GM21717 (cell line): ENCODE results near the gene TESK2.
A peak's percentile ranks its signal among the peaks of the same experiment; 100 is the strongest.
"Not testable (repeated sequence)": the region's sequence is repeated elsewhere in the genome, so short reads cannot be mapped to it uniquely, and the experiment has no call there.

Experiments used
- ATAC-seq: cut with Tn5 transposase; IDR thresholded peaks from one replicate; pipeline ENCODE4 v1.9.1; 2021; ENCODE audit warnings: mild to moderate bottlenecking, moderate library complexity; ENCODE audit not compliant: unreplicated experiment

TESK2 gene

GRCh38 chr1:45379524-45379923, 111.4 kb downstream of the TESK2 start:
- no peak for ATAC-seq

- no peak for ATAC-seq
Measured at GRCh38 chr1:45378184-45378583, 112.8 kb downstream of the TESK2 start.

- no peak for ATAC-seq
Measured at GRCh38 chr1:45375104-45376090, 115.6 kb downstream of the TESK2 start.

GRCh38 chr1:45373573-45373972, 117.4 kb downstream of the TESK2 start:
- ATAC-seq, result no peak

GRCh38 chr1:45370575-45370974, 120.4 kb downstream of the TESK2 start:
- peak; percentile 75 for ATAC-seq

- ATAC-seq, result peak; percentile 58
Measured at GRCh38 chr1:45365051-45365450, 125.9 kb downstream of the TESK2 start.

GRCh38 chr1:45364294-45364693, 126.7 kb downstream of the TESK2 start:
- ATAC-seq, result no peak

- ATAC-seq, result not testable (repeated sequence)
Measured at GRCh38 chr1:45360981-45361380, 130.0 kb downstream of the TESK2 start.

- ATAC-seq, result no peak
Measured at GRCh38 chr1:45359882-45360513, 131.0 kb downstream of the TESK2 start.

- ATAC-seq, result no peak
Measured at GRCh38 chr1:45356186-45356585, 134.8 kb downstream of the TESK2 start.

- no peak for ATAC-seq
Measured at GRCh38 chr1:45355683-45356082, 135.3 kb downstream of the TESK2 start.

- ATAC-seq, result no peak
Measured at GRCh38 chr1:45354838-45355237, 136.1 kb downstream of the TESK2 start.

- no peak for ATAC-seq
Measured at GRCh38 chr1:45353685-45354084, 137.3 kb downstream of the TESK2 start.

- no peak for ATAC-seq
Measured at GRCh38 chr1:45351508-45351907, 139.5 kb downstream of the TESK2 start.

GRCh38 chr1:45348966-45349677, 141.8 kb downstream of the TESK2 start:
- no peak for ATAC-seq

GRCh38 chr1:45348609-45348965, 142.4 kb downstream of the TESK2 start:
- ATAC-seq, result no peak

- ATAC-seq, result no peak
Measured at GRCh38 chr1:45348020-45348419, 142.9 kb downstream of the TESK2 start.

GRCh38 chr1:45346473-45346872, 144.5 kb downstream of the TESK2 start:
- ATAC-seq, result no peak

GRCh38 chr1:45345014-45345413, 145.9 kb downstream of the TESK2 start:
- ATAC-seq, result no peak

GRCh38 chr1:45344499-45344898, 146.5 kb downstream of the TESK2 start:
- no peak for ATAC-seq

- no peak for ATAC-seq
Measured at GRCh38 chr1:45340816-45341466, 150.0 kb downstream of the TESK2 start.
